Thyroid gland (tissue), 4 donors: ENCODE results near the gene ZNF396. TPM values are rescaled to one million over a fixed set of nuclear protein-coding genes. Genes with fewer than 3 reads are reported as not detected.

Source experiments
- DNase-seq, 2 donors: peaks; one replicate each; pipeline ENCODE4 v3.0.0-alpha.2; 2019
- H3K27ac ChIP-seq, 3 donors: fragments of 200-600 bp; sonication (generic); 1 replicate in 2 of 3; 2 replicates in 1 of 3; pipeline ENCODE4 v1.5.1; 2016 to 2019; ENCODE audit warnings: mild to moderate bottlenecking in 1 of 3, moderate library complexity in 1 of 3
- H3K27me3 ChIP-seq: fragments of 200-600 bp; sonication (generic); one replicate; pipeline ENCODE4 v1.5.1; 2019
- H3K36me3 ChIP-seq, 2 donors: fragments of 200-600 bp; sonication (generic); one replicate each; pipeline ENCODE4 v1.5.1; 2016 to 2019
- H3K4me1 ChIP-seq, 2 donors: fragments of 200-600 bp; sonication (generic); one replicate each; pipeline ENCODE4 v1.5.1; 2017 to 2019
- H3K4me3 ChIP-seq, 3 donors: fragments of 200-600 bp; sonication (generic); replicated peaks in 1 of 3; 1 replicate in 2 of 3; 2 replicates in 1 of 3; pipeline ENCODE4 v1.5.1; 2016; ENCODE audit warnings: mild to moderate bottlenecking in 1 of 3
- H3K9me3 ChIP-seq: fragments of 200-600 bp; sonication (generic); one replicate; pipeline ENCODE4 v1.5.1; 2017
- CTCF ChIP-seq, 6 experiments: fragments of 200-600 bp in 3 of 6; fragments of 450-650 bp in 3 of 6; sonication (generic) in 3 of 6; IDR thresholded peaks; one replicate each; pipeline ENCODE4 v1.5.1; 2016 to 2019; ENCODE audit warnings: antibody characterized with exemption in 6 of 6, mild to moderate bottlenecking in 2 of 6, inconsistent platforms in 1 of 6, moderate library complexity in 1 of 6
- POLR2A ChIP-seq, 2 donors: fragments of 450-650 bp; IDR thresholded peaks; one replicate each; pipeline ENCODE4 v1.6.1; 2017; ENCODE audit warnings: antibody characterized with exemption in 2 of 2, mild to moderate bottlenecking in 2 of 2, moderate library complexity in 1 of 2
- WGBS, 2 donors: methylation state at CpG; one replicate each; pipeline ENCODE4 v1.1.5; 2017; 5-methylcytosine and 5-hydroxymethylcytosine counted together
- intact Hi-C: fragments of 100-400 bp; cut with DNase I; formaldehyde crosslinking; loops from one replicate; pipeline ENCODE4 v1.15.1; 2023
- total RNA-seq, 4 donors: library from RNA; depleted of rRNA; stranded (reverse); fragments of >200 nt; gene quantifications; one replicate each; pipeline ENCODE4 v1.2.3, GENCODE V29; 2016

ZNF396 gene
- total RNA-seq, 4 donors from 2014 or later = 5.3 to 14.2 (median 9.1) TPM

GRCh38 chr18:35386600-35387100, 9.5 kb upstream of the ZNF396 start:
- H3K36me3 ChIP-seq = no peaks in the 10 kb centered on the region
- TF ChIP-seq CTCF (IDR thresholded peaks at IDR 0.05) (peak; percentile 63 to 96 (median 76)), POLR2A (IDR thresholded peaks at IDR 0.05) (no peak)
- no peaks in the 10 kb centered on the region for H3K27me3 ChIP-seq
- 16 to 19% methylated on average over 7 of the region's 7 CpGs for WGBS, 2 donors
- no peak overlapping the region for H3K27ac ChIP-seq
- H3K9me3 ChIP-seq = no peaks in the 10 kb centered on the region
- H3K4me1 ChIP-seq = peaks cover 4 to 5% of the 10 kb centered on the region in 2 donors
- H3K4me3 ChIP-seq = no peak overlapping the region
- intact Hi-C loops = no loop called here
- peak; percentile 58 to 70 for DNase-seq

- Histone ChIP-seq H3K4me3 (no peak overlapping the region), H3K4me1 (no peaks in the 10 kb centered on the region), H3K36me3 (no peaks in the 10 kb centered on the region), H3K27ac (no peak overlapping the region), H3K9me3 (no peaks in the 10 kb centered on the region), H3K27me3 (no peaks in the 10 kb centered on the region)
- intact Hi-C loops = no loop called here
- no peak for TF ChIP-seq POLR2A (IDR thresholded peaks at IDR 0.05)
- no peak for TF ChIP-seq CTCF (IDR thresholded peaks at IDR 0.05)
- WGBS, 2 donors = 89% methylated on average over 2 of the region's 2 CpGs
- DNase-seq = no peak
Observed at GRCh38 chr18:35383136-35383535, 6.0 kb upstream of the ZNF396 start.

- intact Hi-C loops = no loop called here
- TF ChIP-seq CTCF (IDR thresholded peaks at IDR 0.05) = no peak
- TF ChIP-seq POLR2A (IDR thresholded peaks at IDR 0.05) = no peak
- Histone ChIP-seq H3K4me3 (no peak overlapping the region), H3K27me3 (no peaks in the 10 kb centered on the region), H3K9me3 (no peaks in the 10 kb centered on the region), H3K27ac (no peak overlapping the region), H3K4me1 (peaks cover 0 to 4% of the 10 kb centered on the region in 2 donors), H3K36me3 (no peaks in the 10 kb centered on the region)
- DNase-seq = no peak
- 89 to 90% methylated on average over 2 of the region's 2 CpGs for WGBS, 2 donors
Observed at GRCh38 chr18:35379421-35379820, 2.3 kb upstream of the ZNF396 start.

GRCh38 chr18:35378574-35378896, 1.4 kb upstream of the ZNF396 start:
- H3K27ac ChIP-seq = no peak overlapping the region

More at GRCh38 chr18:35378574-35378896, 1.4 kb upstream of the ZNF396 start:
- TF ChIP-seq CTCF (IDR thresholded peaks at IDR 0.05) (no peak), POLR2A (IDR thresholded peaks at IDR 0.05) (no peak)
- H3K4me1 ChIP-seq = peaks cover 0 to 4% of the 10 kb centered on the region in 2 donors
- no peak for DNase-seq
- no peak overlapping the region for H3K4me3 ChIP-seq
- 61 to 62% methylated on average over 4 of the region's 4 CpGs for WGBS, 2 donors
- intact Hi-C loops = no loop called here
- no peaks in the 10 kb centered on the region for H3K27me3 ChIP-seq
- no peaks in the 10 kb centered on the region for H3K9me3 ChIP-seq
- no peaks in the 10 kb centered on the region for H3K36me3 ChIP-seq
